ENCODE results near the gene PRKG1. TPM values are rescaled to one million over a fixed set of nuclear protein-coding genes. Genes with fewer than 3 reads are reported as not detected.

PRKG1 gene
- total and polyA plus RNA-seq, 2 of the 8 experiments (the other 6 are each of a cell fraction or from before 2014, with no cell fraction given): 4.2 to 15.2 TPM

DNA sequence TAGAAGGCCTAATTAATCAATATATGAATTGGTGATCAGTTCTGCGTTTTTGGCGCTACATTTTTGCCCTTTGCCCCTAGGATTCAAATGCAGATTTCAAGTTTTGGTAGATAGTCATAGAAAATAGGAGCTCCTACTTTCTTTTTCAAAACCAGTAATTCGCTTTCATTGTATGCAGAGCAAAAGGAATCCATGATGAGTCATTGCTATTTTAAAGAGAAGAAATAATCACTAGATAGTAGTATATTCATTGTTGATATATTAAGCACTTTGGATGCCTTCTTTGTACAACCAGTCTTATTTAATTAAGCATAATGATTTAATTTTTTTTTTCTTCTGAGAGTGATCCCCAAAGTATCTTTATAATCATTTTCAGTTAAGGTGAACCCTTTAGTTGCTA lies 574.8 kb downstream of the PRKG1 start:
- Histone ChIP-seq H3K9ac (replicated peaks in 1 of 4; ENCODE audit: extremely low read depth in 1 of 4, low read depth in 3 of 4, low read length in 3 of 4) (no peak overlapping the region), H3K36me3 (ENCODE audit: control insufficient read depth in 2 of 4, insufficient read depth in 4 of 4, low read length in 3 of 4) (no peaks in the 10 kb centered on the region), H4K5ac (ENCODE audit: insufficient read length, low read depth, low read length) (no peak overlapping the region), H2AFZ (ENCODE audit: low read length) (no peak overlapping the region), H3K23me2 (ENCODE audit: low read depth, low read length) (no peaks in the 10 kb centered on the region), H3K23ac (ENCODE audit: insufficient read length) (no peak overlapping the region), H4K8ac (ENCODE audit: extremely low read depth, insufficient read depth, low read length) (no peak overlapping the region), H3K56ac (replicated peaks; ENCODE audit: insufficient read length, low read depth, low read length) (no peak overlapping the region), H3K14ac (ENCODE audit: insufficient read length) (no peak overlapping the region), H3K4me2 (ENCODE audit: insufficient read depth in 1 of 2, low read depth in 2 of 2, low read length in 2 of 2) (no peak overlapping the region), H2BK12ac (ENCODE audit: low read depth, low read length) (no peak overlapping the region), H3K27me3 (replicated peaks in 1 of 4; ENCODE audit: control insufficient read depth in 3 of 4, extremely low read depth in 1 of 4, insufficient read depth in 3 of 4, low read length in 3 of 4) (no peaks in the 10 kb centered on the region), H2AK5ac (ENCODE audit: low read depth, low read length) (no peak overlapping the region), H3K27ac (ENCODE audit: low read depth, low read length) (no peak overlapping the region), H2BK15ac (ENCODE audit: low read length) (no peak overlapping the region), H3K4ac (replicated peaks; ENCODE audit: insufficient read length, low read depth, low read length) (no peak overlapping the region), H2BK5ac (ENCODE audit: low read depth, low read length) (no peak overlapping the region), H4K20me1 (replicated peaks in 1 of 2; ENCODE audit: control insufficient read depth in 1 of 2, insufficient read depth in 2 of 2, low read length in 2 of 2) (no peaks in the 10 kb centered on the region), H2BK20ac (ENCODE audit: low read length) (no peak overlapping the region), H2BK120ac (replicated peaks; ENCODE audit: low read depth, low read length) (no peak overlapping the region), H3K4me1 (replicated peaks in 1 of 4; ENCODE audit: control insufficient read depth in 3 of 4, insufficient read depth in 4 of 4, low read length in 3 of 4) (no peaks in the 10 kb centered on the region), H3K79me2 (ENCODE audit: control insufficient read depth in 1 of 2, insufficient read depth in 2 of 2, low read length in 2 of 2) (no peaks in the 10 kb centered on the region), H3K18ac (ENCODE audit: extremely low read depth, low read length) (no peak overlapping the region), H4K91ac (replicated peaks; ENCODE audit: insufficient read length, low read length) (no peak overlapping the region), H3K79me1 (ENCODE audit: low read depth, low read length) (no peaks in the 10 kb centered on the region), H3K4me3 (ENCODE audit: extremely low read depth in 1 of 4, insufficient read depth in 2 of 4, low read depth in 3 of 4, low read length in 4 of 4) (no peak overlapping the region), H3K9me3 (ENCODE audit: insufficient read depth in 2 of 2, low read depth in 1 of 2, low read length in 1 of 2) (no peaks in the 10 kb centered on the region)
- FAIRE-seq: no peak
- TF ChIP-seq HDAC6 (IDR thresholded peaks at IDR 0.05; ENCODE audit: low read depth, low read length) (no peak), HDAC2 (IDR thresholded peaks at IDR 0.05; ENCODE audit: borderline replicate concordance in 1 of 2, low read depth in 2 of 2, low read length in 2 of 2) (no peak), PHF8 (conservative IDR thresholded peaks at IDR 0.05; ENCODE audit: low read depth, low read length) (no peak), JUND (IDR thresholded peaks at IDR 0.05; ENCODE audit: low read length) (no peak), CBX8 (IDR thresholded peaks at IDR 0.05; ENCODE audit: borderline replicate concordance, low read depth, low read length) (no peak), ZNF274 (IDR thresholded peaks at IDR 0.05; ENCODE audit: borderline replicate concordance, extremely low read depth, low read length) (no peak), NRF1 (IDR thresholded peaks at IDR 0.05; ENCODE audit: low read depth, low read length) (no peak), SUZ12 (IDR thresholded peaks at IDR 0.05; ENCODE audit: low read length) (no peak), MAFK (IDR thresholded peaks at IDR 0.05; ENCODE audit: low read depth, low read length) (no peak), YY1 (IDR thresholded peaks at IDR 0.05; ENCODE audit: low read depth, low read length) (no peak)
- POLR2A ChIA-PET (ENCODE audit: partially characterized antibody): no interaction called here
- CTCF ChIA-PET (ENCODE audit: partially characterized antibody): no interaction called here
- WGBS, 2 experiments (ENCODE audit: extremely low coverage in 1 of 2, insufficient coverage in 1 of 2, insufficient read length in 1 of 2, insufficient replicate concordance in 2 of 2, low coverage in 1 of 2, low lambda C conversion rate in 2 of 2, missing lambda C conversion rate in 1 of 2): 85% methylated on average over 3 of the region's 3 CpGs; no CpG with 5 or more reads in 1 of the 2 experiments
- DNase-seq (ENCODE audit: low read depth in 1 of 2, low spot score in 2 of 2): no peak

Data from H1 (cell line).